Stimulated activated naive CD8-positive, alpha-beta T cell treated with anti-CD3 and anti-CD28 coated beads, Interleukin-15, Interleukin-2, amounts not matched to agents 100 U/mL and 50 U/mL, for 24 hours (primary cell): ENCODE measurements around the gene LSM7.
"Not testable (repeated sequence)": the region's sequence is repeated elsewhere in the genome, so short reads cannot be mapped to it uniquely, and the experiment has no call there.

ENCODE experiments used
- ATAC-seq: fragments of 150-1000 bp; cut with Tn5 transposase; one replicate; pipeline ENCODE4 v1.10.0; 2021
- DNase-seq: peaks from one replicate; pipeline ENCODE4 v3.0.0; 2021

Gene LSM7

DNA sequence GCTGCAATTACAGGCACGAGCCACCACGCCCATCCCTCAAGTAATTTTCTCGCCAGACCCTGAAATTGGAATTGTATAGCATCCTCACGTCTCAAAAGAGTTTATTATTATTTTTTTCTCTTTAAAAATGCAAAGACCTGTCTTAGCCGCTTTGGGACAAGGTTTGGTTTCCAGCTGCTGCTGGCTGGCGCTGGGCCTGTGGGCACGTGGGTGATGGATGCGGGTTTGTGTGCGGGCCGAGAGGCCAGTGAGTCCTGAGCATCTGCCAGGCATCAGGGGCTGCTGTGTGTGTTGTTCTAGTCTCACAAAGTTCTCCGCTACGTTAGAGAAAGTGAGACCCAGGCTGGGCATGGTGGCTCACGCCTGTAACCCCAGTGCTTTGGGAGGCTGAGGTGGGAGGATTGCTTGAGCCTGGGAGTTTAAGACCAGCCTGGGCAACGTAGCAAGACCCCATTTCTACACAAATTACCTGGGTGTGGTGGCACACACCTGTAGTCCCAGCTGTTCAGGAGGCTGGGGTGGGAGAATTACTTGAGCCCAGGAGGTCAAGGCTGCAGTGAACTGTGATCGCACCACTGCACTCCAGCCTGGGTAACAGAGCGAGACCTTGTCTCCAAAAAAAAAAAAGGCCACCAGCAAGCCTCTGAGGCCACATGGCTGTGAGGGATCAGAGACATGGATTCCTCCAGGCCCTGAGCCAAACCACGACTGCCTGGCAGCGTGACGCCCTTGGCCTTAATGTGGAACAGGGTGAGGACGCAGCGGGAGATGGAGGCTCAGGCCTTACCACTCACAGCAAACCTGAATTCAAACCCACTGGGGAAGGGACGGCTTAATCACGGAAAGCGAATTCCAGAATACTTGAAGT, 27.0 kb upstream of the LSM7 start:
- DNase-seq: no peak
- ATAC-seq: no peak

DNA sequence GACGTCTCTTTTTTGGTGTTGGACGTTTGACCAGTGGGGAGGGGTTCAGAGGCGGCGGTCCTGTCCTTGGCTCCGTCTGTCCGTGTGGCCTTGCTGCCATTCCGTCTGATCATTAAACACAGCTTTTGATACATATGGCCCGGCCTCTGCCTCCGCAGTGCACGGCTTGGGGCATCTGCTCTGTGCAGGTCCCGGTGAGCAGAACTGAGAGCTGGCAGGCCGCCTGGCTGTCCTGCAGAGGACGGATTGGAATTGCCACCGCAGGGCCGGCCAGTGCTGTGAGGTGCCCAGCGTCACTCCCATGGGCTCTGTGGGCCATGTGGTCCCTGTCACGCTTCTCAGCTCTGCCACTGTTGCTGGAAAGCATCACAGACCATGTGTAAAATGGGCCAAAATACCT, 26.3 kb upstream of the LSM7 start:
- DNase-seq (no peak), ATAC-seq (no peak)

DNA sequence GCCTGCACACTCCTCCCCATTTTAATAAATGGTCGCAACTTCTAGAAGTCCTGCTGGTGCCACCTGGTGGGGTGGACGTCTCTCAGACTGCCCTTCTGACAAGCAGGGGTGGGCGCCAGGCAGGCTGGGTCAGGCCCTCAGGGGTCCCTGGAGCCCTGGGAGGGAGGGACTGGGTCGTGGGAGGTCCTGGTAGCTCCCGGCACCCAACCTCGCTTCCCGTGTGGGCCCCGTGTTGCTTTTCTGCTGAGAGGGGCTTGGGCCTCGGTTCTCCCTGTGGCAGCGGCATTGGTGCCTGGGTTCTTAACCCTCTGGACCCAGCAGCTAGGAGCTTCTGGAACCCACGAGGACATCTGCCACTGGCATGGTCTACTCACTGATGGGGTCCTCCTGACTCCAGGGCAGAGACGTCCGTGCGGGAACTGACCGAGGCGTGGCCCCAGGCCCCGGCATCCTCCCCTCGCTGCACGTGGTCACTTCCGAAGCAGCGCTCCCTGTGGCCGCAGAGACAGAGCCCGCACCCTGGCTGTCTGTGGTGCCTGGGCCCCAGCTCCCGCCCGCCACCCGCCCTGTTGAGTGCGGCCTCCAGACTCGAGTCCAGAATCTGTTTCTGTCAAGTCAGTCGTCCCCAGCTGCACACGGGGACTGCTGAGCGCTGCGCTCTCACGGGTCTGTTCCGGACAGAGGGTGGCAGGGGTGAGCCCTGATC, 25.7 kb upstream of the LSM7 start:
- ATAC-seq: no peak

GRCh38 chr19:2353159-2353886, 24.9 kb upstream of the LSM7 start:
- ATAC-seq: no peak
- DNase-seq: no peak

More for the DNA sequence above, 25.7 kb upstream of the LSM7 start:
- no peak for DNase-seq

- no peak for DNase-seq
Observed at GRCh38 chr19:2352121-2352520, 23.7 kb upstream of the LSM7 start.

GRCh38 chr19:2351591-2351990, 23.2 kb upstream of the LSM7 start:
- DNase-seq (no peak), ATAC-seq (no peak)

More at GRCh38 chr19:2352121-2352520, 23.7 kb upstream of the LSM7 start:
- ATAC-seq: no peak

DNA sequence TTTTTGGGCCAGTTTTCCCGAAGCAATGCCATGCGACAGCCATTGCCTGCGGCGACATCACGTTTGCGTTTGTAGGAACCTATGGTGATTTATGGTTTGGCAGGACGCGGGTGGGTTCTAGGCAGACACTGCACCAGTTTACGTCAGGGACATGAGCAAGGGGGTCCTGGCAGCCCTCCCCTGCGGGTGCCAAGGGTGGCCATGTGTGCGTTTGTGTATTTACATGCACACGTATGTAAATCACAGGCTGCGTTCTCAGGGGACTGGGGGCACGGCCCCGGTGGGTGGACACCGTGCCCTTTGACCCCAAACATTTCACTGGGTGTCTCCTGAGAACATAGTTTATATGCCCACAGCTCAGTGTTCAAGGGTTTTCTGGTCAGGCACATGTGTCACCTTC, 22.3 kb upstream of the LSM7 start:
- DNase-seq (no peak), ATAC-seq (no peak)

GRCh38 chr19:2349818-2350217, 21.4 kb upstream of the LSM7 start:
- DNase-seq, ATAC-seq: not testable (repeated sequence)

- DNase-seq (no peak), ATAC-seq (no peak)
Observed at GRCh38 chr19:2345794-2346663, 17.6 kb upstream of the LSM7 start.

DNA sequence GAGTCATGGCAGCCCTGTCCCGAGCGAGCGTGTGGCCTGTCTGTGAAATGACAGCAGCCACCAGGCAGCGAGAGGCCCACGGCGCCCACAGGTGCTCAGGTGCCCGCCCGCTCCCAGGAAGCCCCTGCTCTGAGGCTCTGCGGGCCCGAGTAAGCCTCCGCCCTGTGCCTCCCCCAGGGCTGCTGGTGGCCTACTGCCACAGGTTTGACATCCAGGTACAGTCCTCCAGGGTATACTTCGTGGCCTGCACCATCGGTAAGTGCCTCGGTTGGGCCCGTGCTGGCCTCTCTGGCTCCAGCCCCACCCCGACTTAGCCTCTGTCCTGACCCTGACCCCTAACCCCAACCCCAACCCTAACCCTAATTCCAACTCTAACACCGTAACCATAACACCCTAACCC, 16.7 kb upstream of the LSM7 start:
- DNase-seq (no peak), ATAC-seq (no peak)

DNA sequence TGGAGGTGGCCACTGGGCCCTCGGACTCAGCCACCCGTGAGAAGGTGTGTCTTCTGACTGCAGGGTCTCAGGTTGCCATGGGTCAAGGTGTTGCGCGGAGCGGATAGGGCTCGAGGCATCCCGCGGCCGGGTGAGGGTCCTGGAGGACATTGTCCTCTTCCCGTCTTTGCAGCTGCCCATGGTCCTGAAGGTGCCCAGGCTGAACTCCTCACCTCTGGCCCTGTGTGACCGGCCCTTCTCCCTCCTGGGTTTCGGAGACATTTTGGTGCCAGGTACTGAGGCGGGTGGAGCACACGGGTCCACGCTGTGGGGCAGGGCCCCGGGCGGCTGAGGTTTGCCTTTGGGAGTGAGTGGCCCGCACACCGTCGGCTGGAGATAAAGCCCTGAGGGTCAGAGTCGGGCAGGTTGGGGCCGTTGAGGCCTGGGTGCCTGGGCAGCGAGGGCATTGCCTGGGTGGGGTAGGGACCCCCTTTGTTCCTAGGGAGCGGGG, 16.0 kb upstream of the LSM7 start:
- no peak for DNase-seq

DNA sequence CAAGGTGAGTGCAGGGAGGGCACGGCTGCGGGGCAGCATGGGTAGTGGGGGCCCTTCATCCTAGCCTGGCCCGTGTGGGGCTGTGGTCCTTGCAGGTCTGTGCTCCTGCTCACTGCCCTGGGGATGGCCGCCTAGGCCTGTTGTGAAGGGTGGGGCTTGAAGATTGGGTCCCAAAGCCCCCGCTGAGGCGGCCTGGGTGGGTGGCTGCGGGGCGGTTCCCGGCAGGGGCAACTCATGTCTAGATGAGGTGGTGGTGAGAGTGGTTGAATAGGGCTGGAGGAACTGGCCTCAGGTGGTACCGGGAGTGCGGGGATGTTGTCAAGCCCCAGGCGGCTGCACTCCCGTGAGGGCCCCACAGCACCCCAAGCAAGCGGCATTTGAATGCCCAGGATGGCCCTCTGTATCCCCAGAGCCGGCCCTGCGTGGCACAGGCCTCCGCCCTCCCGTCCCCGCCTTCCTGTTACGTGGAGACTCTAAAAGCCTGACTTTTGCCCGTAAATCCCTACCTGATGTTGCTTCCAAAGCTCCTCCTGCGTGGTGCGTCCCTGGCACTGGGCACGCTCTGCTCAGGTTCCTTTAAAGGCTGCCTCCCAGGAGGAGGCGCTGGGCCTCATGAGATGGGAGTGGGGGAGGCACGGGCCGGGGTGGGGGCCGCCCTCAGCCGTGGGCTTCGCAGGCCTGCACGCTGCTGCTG, 15.1 kb upstream of the LSM7 start:
- DNase-seq (no peak), ATAC-seq (no peak)

More for the DNA sequence above, 16.0 kb upstream of the LSM7 start:
- ATAC-seq: no peak

DNA sequence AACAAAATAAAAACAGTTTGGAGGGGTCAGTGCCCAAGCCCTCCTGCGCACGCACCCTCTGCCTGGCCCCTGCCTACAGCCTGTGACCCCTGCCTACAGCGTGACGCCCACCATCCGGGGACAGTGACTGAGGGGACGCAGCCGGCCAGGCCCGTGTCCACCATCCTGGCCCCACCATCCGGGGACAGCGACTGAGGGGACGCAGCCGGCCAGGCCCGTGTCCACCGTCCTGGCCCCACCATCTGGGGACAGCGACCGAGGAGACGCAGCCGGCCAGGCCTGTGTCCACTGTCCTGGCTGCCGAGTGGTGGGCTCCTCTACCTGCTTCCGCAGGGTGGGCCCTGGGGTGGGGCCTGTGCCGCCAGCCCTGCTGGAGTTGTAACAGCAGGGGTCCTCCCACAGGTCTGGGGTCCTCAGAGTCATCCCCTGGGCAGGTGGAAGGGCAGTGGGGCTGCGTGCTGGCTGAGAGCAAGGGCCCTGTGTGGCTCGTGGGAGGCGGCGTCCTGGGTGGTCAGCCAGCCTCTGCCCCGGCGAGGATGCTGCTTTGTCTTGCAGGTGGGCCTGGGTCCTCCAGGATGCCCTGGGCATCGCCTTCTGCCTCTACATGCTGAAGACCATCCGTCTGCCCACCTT, 14.4 kb upstream of the LSM7 start:
- ATAC-seq (no peak), DNase-seq (no peak)

DNA sequence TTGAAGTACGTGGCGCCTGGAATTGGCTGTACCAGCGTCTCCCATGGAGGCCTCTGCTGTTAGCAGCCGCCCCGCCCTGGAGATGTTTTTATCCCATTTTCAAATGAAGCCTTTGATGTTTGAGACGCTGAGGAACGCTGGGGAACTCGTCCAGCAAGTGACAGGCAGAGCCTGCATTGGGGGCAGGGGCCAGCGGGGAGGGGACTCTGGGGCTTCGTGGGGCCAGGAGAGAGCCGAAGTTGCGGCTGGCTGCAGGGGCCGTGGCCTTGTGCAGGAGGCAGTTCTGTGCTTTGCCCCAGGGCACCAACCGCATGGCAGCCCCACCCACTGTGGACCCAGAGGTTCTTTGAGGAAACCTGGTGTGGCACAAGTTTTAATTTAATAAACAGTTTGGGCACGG, 13.6 kb upstream of the LSM7 start:
- ATAC-seq: no peak

GRCh38 chr19:2341244-2341751, 12.9 kb upstream of the LSM7 start:
- ATAC-seq (no peak), DNase-seq (no peak)

More for the DNA sequence above, 13.6 kb upstream of the LSM7 start:
- no peak for DNase-seq

GRCh38 chr19:2340496-2341243, 12.3 kb upstream of the LSM7 start:
- ATAC-seq (no peak), DNase-seq (no peak)

DNA sequence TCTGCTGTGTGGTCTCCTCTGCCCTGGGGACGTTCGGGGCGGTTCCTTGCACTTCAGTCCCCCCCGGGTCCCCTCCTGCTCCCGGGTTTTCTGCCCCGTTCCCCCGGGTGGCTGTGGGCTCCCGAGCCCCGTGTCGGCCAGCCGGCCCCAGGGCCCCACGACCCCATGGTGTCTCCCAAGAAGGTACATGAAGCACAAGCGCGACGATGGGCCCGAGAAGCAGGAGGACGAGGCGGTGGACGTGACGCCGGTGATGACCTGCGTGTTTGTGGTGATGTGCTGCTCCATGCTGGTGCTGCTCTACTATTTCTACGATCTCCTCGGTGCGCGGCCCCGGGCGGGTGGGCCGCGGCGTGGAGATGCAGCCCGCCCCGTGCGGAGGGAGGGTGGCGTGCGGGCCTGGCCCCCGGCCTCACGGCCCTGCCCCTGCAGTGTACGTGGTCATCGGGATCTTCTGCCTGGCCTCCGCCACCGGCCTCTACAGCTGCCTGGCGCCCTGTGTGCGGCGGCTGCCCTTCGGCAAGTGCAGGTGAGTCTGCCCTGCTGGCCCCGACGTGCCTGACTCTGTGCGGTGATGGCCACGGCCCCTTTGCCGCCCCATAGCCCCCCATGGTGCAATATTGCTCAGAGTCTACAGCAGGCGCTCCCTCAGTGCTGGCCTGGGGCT, 11.4 kb upstream of the LSM7 start:
- DNase-seq (no peak), ATAC-seq (no peak)

GRCh38 chr19:2338751-2339643, 10.6 kb upstream of the LSM7 start:
- DNase-seq (no peak), ATAC-seq (no peak)
